Measurements from ENCODE around the gene UMPS. TPM values are rescaled to one million over a fixed set of nuclear protein-coding genes. Genes with fewer than 3 reads are reported as not detected.
A peak's percentile ranks its signal among the peaks of the same experiment; 100 is the strongest.

Gene UMPS
- total RNA-seq, 4 donors from 2014 or later = 15.6 to 28.4 (median 23.0) TPM

DNA sequence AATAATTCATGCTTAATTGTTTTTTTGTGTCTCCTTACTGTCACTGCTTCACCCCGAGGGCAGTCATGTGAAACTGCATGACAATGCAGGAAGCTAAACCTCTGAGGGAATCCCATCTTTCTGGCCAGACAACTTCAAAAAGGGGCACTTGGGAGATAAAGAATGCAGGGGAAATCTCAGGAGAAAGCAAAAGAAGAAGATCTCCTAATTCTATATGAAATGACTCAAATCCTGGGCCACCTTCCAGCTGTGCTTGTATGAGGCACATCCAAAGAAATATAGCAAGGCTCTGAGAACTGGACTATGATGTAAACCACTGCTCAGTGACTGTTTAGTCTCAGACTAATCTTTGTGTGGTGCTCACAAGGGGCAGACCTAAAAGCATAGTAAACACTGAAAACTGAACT, 22.6 kb upstream of the UMPS start:
- Histone ChIP-seq H3K27ac (no peak overlapping the region), H3K27me3 (no peaks in the 10 kb centered on the region), H3K9me3 (no peaks in the 10 kb centered on the region), H3K4me1 (no peaks in the 10 kb centered on the region), H3K4me3 (no peak overlapping the region), H3K36me3 (no peaks in the 10 kb centered on the region)
- no peak for DNase-seq
- no peak for TF ChIP-seq POLR2A (IDR thresholded peaks at IDR 0.05)
- TF ChIP-seq, protein P1, sequence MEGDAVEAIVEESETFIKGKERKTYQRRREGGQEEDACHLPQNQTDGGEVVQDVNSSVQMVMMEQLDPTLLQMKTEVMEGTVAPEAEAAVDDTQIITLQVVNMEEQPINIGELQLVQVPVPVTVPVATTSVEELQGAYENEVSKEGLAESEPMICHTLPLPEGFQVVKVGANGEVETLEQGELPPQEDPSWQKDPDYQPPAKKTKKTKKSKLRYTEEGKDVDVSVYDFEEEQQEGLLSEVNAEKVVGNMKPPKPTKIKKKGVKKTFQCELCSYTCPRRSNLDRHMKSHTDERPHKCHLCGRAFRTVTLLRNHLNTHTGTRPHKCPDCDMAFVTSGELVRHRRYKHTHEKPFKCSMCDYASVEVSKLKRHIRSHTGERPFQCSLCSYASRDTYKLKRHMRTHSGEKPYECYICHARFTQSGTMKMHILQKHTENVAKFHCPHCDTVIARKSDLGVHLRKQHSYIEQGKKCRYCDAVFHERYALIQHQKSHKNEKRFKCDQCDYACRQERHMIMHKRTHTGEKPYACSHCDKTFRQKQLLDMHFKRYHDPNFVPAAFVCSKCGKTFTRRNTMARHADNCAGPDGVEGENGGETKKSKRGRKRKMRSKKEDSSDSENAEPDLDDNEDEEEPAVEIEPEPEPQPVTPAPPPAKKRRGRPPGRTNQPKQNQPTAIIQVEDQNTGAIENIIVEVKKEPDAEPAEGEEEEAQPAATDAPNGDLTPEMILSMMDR (IDR thresholded peaks at IDR 0.05) = no peak

DNA sequence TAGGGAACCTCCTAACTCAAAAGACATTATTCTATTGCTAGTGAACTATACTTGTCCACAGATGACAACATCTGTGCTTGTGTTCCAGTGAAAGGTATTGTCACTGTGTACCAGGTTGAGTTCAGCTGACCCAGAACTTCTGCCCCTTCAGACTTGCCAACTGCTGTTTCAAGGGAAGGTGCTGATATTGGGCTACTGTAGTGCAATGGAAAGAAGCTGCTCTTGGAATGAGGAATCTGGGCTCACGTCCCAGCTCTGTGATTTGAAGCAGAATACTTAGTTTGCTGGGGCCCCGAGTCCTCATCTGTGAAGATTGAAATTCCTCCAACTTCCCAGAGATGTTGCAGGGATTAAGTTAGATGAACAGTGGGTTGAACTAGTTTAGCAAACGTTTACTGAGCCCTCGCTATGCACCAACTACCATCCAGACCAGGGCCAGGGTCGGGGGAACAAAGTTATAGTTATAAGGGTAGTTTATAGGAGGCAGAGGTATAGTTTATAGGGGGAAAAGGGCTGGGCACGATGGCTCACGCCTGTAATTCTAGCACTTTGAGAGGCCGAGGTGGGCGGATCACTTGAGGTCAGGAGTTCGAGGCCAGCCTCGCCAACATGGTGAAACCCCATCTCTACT, 15.9 kb upstream of the UMPS start:
- no peak overlapping the region for H3K4me3 ChIP-seq
- no peak for TF ChIP-seq POLR2A (IDR thresholded peaks at IDR 0.05)
- TF ChIP-seq, protein P1 (IDR thresholded peaks at IDR 0.05) = no peak
- no peaks in the 10 kb centered on the region for H3K9me3 ChIP-seq
- DNase-seq = no peak
- H3K27me3 ChIP-seq = no peaks in the 10 kb centered on the region
- H3K4me1 ChIP-seq = no peaks in the 10 kb centered on the region
- H3K36me3 ChIP-seq = no peaks in the 10 kb centered on the region
- no peak overlapping the region for H3K27ac ChIP-seq

DNA sequence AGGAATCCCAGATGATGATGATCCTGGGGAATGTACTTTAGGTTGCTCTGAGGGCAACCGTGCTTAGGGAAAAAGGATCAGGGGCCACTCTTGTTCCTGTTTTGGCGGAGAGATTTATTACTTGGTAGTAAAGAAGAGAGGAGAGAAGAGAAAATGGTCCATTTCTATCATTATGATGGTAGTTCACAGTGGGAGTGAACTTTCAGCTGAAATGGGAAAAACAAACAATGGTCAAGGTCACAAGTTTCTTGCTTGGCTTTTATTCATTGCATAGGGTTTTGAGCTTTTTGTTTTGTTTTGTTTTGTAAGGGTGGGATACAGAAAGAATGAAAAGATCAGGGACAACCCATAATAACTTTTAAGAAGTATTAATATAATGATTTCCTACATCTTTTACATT, 7.7 kb upstream of the UMPS start:
- Histone ChIP-seq H3K9me3 (no peaks in the 10 kb centered on the region), H3K27me3 (peaks cover 0 to 4% of the 10 kb centered on the region in 2 donors), H3K27ac (no peak overlapping the region), H3K4me1 (no peaks in the 10 kb centered on the region), H3K4me3 (no peak overlapping the region), H3K36me3 (no peaks in the 10 kb centered on the region)
- DNase-seq = no peak
- TF ChIP-seq POLR2A (IDR thresholded peaks at IDR 0.05) = no peak
- TF ChIP-seq, protein P1 (IDR thresholded peaks at IDR 0.05) = no peak

- Histone ChIP-seq H3K36me3 (peaks cover 0 to 8% (median 0%) of the 10 kb centered on the region in 3 donors), H3K27me3 (no peaks in the 10 kb centered on the region), H3K4me1 (peaks cover 0 to 23% (median 7%) of the 10 kb centered on the region in 4 donors), H3K4me3 (peak overlapping the region; percentile 56 to 94 (median 76)), H3K27ac (peak overlapping the region; percentile 57 to 71 (median 69)), H3K9me3 (no peaks in the 10 kb centered on the region)
- no peak for DNase-seq
- no peak for TF ChIP-seq POLR2A (IDR thresholded peaks at IDR 0.05)
- TF ChIP-seq, protein P1 (IDR thresholded peaks at IDR 0.05) = no peak
Measured at GRCh38 chr3:124730941-124731297, 667 bp downstream of the UMPS start.

DNA sequence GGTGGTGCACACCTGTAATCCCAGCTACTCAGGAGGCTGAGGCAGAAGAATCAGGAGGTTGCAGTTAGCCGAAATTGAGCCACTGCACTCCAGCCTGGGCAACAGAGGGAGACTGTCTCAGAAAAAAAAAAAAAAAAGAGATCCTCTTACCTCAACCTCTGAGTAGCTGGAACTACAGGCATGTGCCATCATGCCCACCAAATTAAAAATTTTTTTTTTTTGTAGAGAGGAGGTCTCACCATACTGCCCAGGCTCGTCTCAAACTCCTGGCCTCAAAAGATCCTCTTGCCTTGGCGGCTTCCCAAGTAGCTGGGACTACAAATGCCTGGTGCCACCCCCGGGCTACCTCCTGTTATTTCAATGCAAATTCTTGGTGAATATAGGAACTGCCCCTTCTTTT, 1.5 kb downstream of the UMPS start:
- Histone ChIP-seq H3K4me3 (no peak overlapping the region), H3K36me3 (peaks cover 0 to 13% (median 0%) of the 10 kb centered on the region in 3 donors), H3K27me3 (no peaks in the 10 kb centered on the region), H3K27ac (no peak overlapping the region), H3K4me1 (peaks cover 0 to 23% (median 7%) of the 10 kb centered on the region in 4 donors), H3K9me3 (no peaks in the 10 kb centered on the region)
- TF ChIP-seq, protein P1 (IDR thresholded peaks at IDR 0.05) = no peak
- TF ChIP-seq POLR2A (IDR thresholded peaks at IDR 0.05) = no peak
- no peak for DNase-seq

All from Peyer's patch (tissue), 4 donors.